Hepatic stellate cell (primary cell): ENCODE results near the gene CFHR5.
"Not testable (repeated sequence)": the region's sequence is repeated elsewhere in the genome, so short reads cannot be mapped to it uniquely, and the experiment has no call there.

Experiments used
- DNase-seq: peaks from one replicate; pipeline ENCODE4 v3.0.0; 2011; ENCODE audit warnings: low spot score

The CFHR5 gene

DNA sequence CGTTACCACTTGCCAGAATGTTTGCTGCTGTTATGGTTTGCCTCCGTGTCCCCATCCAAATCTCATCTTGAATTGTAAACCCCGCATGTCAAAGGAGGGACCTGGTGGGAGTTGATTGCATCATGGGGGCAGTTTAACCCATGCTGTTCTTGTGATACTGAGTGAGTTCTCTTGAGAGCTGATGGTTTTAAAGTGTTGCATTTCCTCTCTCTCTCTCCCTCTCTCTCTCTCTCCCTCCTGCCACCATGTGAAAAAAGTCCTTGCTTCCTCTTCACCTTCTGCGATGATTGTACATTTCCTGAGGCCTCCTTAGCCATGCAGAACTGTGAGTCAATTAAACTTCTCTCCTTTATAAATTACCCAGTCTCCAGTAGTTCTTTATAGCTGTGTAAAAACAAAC lies 44.4 kb downstream of the CFHR5 start:
- DNase-seq: no peak

DNA sequence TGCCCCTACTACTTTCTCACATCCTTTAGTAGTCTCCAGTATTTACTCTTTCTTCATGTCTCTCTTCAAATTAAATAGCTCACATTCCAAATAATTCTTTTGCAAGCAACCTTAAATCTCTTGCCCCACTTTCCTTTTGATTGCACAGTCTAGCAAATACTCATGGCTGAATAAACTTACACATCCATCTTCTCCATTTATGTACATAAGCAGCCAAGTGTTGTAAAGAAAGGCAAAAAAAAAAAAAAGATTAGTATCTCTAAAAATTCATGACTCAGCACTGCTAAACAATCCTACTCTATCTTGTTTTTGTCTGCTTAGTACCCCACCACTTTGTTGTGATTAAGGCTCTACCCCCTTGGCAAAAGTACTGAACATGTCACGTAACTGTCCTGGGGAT lies 47.1 kb downstream of the CFHR5 start:
- no peak for DNase-seq

DNA sequence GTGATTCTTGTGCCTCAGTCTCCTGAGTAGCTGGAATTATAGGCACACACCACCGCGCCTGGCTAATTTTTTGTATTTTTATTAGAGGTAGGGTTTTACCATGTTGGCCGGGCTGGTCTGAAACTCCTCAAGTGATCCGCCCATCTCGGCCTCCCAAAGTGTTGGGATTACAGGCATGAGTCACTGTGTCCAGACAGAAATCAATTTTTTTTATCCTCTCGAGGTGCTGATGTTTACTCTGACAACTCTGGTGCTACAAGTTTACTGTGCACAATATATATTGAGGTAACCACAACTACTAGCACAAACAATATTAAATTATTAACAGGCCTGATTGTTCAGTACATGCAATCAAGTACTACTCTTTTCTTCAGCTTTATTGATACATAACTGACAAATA lies 50.0 kb downstream of the CFHR5 start:
- no peak for DNase-seq

GRCh38 chr1:197029749-197030148 lies 52.4 kb downstream of the CFHR5 start:
- no peak for DNase-seq

- DNase-seq: not testable (repeated sequence)
Observed at GRCh38 chr1:197034631-197035339, 57.4 kb downstream of the CFHR5 start.

GRCh38 chr1:197036861-197037260 lies 59.5 kb downstream of the CFHR5 start:
- no peak for DNase-seq

GRCh38 chr1:197041486-197042353 lies 64.4 kb downstream of the CFHR5 start:
- DNase-seq: no peak

DNA sequence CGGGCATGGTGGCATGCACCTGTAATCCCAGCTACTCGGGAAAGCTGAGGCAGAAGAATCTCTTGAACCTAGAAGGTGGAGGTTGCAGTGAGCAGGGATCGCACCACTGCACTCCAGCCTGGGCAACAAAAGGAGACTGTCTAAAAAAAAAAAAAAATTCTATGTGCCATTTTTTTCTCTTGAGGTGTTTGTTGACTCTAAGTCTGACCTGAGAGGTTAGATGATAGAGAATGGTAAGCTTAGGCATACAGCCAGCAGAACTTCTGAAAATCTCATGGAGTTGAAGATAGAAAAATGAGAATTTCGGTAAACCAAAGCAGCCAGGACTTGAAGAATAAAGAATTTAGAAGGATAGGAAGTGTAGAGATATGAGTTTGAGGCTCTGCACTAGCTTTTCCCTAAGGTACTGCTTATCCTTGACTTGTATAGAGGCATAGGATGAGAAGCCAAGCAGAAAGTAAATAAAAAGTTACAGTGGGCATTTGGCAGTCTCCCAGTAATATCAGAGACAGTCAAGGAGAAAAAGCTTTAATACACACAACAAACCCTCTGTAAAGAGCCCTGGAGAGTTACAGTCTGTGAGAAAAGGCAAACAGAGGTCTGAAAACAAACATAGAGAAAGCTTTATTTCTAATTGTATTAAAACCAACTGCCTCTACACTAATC lies 65.5 kb downstream of the CFHR5 start:
- DNase-seq: no peak

DNA sequence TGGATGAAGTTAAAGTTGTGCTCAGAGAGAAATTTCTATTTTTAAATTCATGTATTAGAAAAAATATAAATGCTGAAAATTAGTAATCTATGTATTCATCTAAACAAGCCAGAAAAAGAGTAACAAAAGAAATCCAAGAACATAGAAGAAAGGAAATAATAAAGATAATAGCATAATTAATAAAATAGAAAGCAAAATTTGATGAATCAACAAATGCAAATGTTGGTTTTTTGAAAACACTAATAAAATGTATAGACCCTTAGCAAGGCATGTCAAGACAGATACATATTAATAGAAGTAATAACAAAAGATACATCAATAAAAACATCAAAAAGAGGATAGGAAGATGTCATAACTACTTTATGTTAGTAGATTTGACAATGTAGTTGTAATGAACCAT lies 71.7 kb downstream of the CFHR5 start:
- DNase-seq: no peak
